ENCODE measurements around the gene MORN1.

- TF ChIP-seq CTCF (IDR thresholded peaks at IDR 0.05; ENCODE audit: insufficient read depth, low read length, poor library complexity, severe bottlenecking) (no peak), EZH2phosphoT487 (conservative IDR thresholded peaks at IDR 0.05; ENCODE audit: low read length) (no peak)
Observed at GRCh38 chr1:2334883-2335534, 56.3 kb downstream of the MORN1 start.
